WTC11 (cell line): ENCODE data around the gene PLEKHM1.
"Not testable (repeated sequence)": the region's sequence is repeated elsewhere in the genome, so short reads cannot be mapped to it uniquely, and the experiment has no call there.

Experiments
- ATF1 ChIP-seq: sonication (generic); formaldehyde crosslinking; IDR thresholded peaks from 2 replicates; pipeline ENCODE4 v1.8.1; 2023; ENCODE audit warnings: mild to moderate bottlenecking, moderate library complexity, missing genetic modification reagents
- ATF3 ChIP-seq: sonication (generic); formaldehyde crosslinking; conservative IDR thresholded peaks from 2 replicates; pipeline ENCODE4 v1.8.1; 2022; ENCODE audit warnings: mild to moderate bottlenecking, missing genetic modification reagents
- CTCF ChIP-seq: fragments of 200-600 bp; IDR thresholded peaks from 2 replicates; pipeline ENCODE4 v1.8.0; 2022; ENCODE audit warnings: antibody characterized with exemption
- ELF4 ChIP-seq: sonication (generic); formaldehyde crosslinking; IDR thresholded peaks from 2 replicates; pipeline ENCODE4 v1.8.1; 2022; ENCODE audit warnings: low read depth, mild to moderate bottlenecking, moderate library complexity, missing genetic modification reagents
- ESRRA ChIP-seq: sonication (generic); formaldehyde crosslinking; IDR thresholded peaks from 2 replicates; pipeline ENCODE4 v1.8.1; 2022; ENCODE audit warnings: mild to moderate bottlenecking, missing genetic modification reagents, borderline replicate concordance
- FOXK1 ChIP-seq: sonication (generic); formaldehyde crosslinking; IDR thresholded peaks from 2 replicates; pipeline ENCODE4 v1.8.0; 2022; ENCODE audit warnings: mild to moderate bottlenecking, moderate library complexity, missing genetic modification reagents
- FOXP1 ChIP-seq: sonication (generic); formaldehyde crosslinking; IDR thresholded peaks from 2 replicates; pipeline ENCODE4 v1.8.0; 2022; ENCODE audit warnings: missing genetic modification reagents, mild to moderate bottlenecking, moderate library complexity, borderline replicate concordance
- NR2C2 ChIP-seq: sonication (generic); formaldehyde crosslinking; IDR thresholded peaks from 2 replicates; pipeline ENCODE4 v1.8.0; 2022; ENCODE audit warnings: mild to moderate bottlenecking, missing genetic modification reagents
- NR3C1 ChIP-seq: sonication (generic); formaldehyde crosslinking; conservative IDR thresholded peaks from 2 replicates; pipeline ENCODE4 v1.8.1; 2023; ENCODE audit warnings: low read depth, mild to moderate bottlenecking, missing genetic modification reagents
- ZNF263 ChIP-seq: sonication (generic); formaldehyde crosslinking; IDR thresholded peaks from 2 replicates; pipeline ENCODE4 v1.8.1; 2022; ENCODE audit warnings: low read depth, mild to moderate bottlenecking, moderate library complexity, missing genetic modification reagents
- ZNF317 ChIP-seq: sonication (generic); formaldehyde crosslinking; IDR thresholded peaks from 2 replicates; pipeline ENCODE4 v1.8.1; 2023; ENCODE audit warnings: low read depth, mild to moderate bottlenecking, moderate library complexity, missing genetic modification reagents, borderline replicate concordance
- TF ChIP-seq, protein P1 (sequence below): sonication (generic); formaldehyde crosslinking; IDR thresholded peaks from 2 replicates; pipeline ENCODE4 v1.8.0; 2023; ENCODE audit warnings: missing genetic modification reagents
- TF ChIP-seq, protein P2 (sequence below): sonication (generic); formaldehyde crosslinking; IDR thresholded peaks from 2 replicates; pipeline ENCODE4 v1.8.0; 2022; ENCODE audit warnings: mild to moderate bottlenecking, missing genetic modification reagents
- TF ChIP-seq, protein P3 (sequence below): sonication (generic); formaldehyde crosslinking; IDR thresholded peaks from 2 replicates; pipeline ENCODE4 v1.8.1; 2023; ENCODE audit warnings: mild to moderate bottlenecking, missing genetic modification reagents, borderline replicate concordance

DNA sequence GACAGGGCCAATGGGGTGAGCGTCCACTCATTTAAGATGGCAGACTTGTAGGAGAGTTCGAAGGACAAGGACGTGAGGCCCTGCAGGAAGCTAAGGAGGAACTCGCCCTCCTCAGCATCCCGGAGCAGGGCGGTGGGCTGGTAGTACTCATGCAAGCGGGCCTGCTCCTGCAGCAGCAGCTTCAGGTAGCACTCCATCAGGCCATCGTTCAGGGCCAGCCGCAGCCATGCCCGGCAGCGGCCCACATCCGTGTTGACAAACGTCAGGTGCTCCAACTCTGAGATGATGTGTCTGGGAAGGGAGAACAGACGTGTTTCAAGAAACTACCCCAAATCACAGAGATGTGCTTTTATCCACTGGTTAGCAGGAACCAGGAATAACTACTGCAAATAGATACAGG lies 15.1 kb downstream of the PLEKHM1 start:
- TF ChIP-seq NR3C1 (CRISPR knock-in tag); ATF3 (CRISPR knock-in tag); ZNF317 (CRISPR knock-in tag); CTCF; ESRRA; ATF1; ELF4 (CRISPR knock-in tag); NR2C2 (CRISPR knock-in tag); FOXP1; FOXK1 (CRISPR knock-in tag); ZNF263 (CRISPR knock-in tag): not testable (repeated sequence)
- TF ChIP-seq, protein P1, sequence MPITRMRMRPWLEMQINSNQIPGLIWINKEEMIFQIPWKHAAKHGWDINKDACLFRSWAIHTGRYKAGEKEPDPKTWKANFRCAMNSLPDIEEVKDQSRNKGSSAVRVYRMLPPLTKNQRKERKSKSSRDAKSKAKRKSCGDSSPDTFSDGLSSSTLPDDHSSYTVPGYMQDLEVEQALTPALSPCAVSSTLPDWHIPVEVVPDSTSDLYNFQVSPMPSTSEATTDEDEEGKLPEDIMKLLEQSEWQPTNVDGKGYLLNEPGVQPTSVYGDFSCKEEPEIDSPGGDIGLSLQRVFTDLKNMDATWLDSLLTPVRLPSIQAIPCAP (CRISPR knock-in tag): not testable (repeated sequence)
- TF ChIP-seq, protein P2, sequence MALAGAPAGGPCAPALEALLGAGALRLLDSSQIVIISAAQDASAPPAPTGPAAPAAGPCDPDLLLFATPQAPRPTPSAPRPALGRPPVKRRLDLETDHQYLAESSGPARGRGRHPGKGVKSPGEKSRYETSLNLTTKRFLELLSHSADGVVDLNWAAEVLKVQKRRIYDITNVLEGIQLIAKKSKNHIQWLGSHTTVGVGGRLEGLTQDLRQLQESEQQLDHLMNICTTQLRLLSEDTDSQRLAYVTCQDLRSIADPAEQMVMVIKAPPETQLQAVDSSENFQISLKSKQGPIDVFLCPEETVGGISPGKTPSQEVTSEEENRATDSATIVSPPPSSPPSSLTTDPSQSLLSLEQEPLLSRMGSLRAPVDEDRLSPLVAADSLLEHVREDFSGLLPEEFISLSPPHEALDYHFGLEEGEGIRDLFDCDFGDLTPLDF (CRISPR knock-in tag): not testable (repeated sequence)
- TF ChIP-seq, protein P3, sequence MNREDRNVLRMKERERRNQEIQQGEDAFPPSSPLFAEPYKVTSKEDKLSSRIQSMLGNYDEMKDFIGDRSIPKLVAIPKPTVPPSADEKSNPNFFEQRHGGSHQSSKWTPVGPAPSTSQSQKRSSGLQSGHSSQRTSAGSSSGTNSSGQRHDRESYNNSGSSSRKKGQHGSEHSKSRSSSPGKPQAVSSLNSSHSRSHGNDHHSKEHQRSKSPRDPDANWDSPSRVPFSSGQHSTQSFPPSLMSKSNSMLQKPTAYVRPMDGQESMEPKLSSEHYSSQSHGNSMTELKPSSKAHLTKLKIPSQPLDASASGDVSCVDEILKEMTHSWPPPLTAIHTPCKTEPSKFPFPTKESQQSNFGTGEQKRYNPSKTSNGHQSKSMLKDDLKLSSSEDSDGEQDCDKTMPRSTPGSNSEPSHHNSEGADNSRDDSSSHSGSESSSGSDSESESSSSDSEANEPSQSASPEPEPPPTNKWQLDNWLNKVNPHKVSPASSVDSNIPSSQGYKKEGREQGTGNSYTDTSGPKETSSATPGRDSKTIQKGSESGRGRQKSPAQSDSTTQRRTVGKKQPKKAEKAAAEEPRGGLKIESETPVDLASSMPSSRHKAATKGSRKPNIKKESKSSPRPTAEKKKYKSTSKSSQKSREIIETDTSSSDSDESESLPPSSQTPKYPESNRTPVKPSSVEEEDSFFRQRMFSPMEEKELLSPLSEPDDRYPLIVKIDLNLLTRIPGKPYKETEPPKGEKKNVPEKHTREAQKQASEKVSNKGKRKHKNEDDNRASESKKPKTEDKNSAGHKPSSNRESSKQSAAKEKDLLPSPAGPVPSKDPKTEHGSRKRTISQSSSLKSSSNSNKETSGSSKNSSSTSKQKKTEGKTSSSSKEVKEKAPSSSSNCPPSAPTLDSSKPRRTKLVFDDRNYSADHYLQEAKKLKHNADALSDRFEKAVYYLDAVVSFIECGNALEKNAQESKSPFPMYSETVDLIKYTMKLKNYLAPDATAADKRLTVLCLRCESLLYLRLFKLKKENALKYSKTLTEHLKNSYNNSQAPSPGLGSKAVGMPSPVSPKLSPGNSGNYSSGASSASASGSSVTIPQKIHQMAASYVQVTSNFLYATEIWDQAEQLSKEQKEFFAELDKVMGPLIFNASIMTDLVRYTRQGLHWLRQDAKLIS (CRISPR knock-in tag): not testable (repeated sequence)
